Osteocyte (in vitro differentiated cells): ENCODE results near the gene CPS1. TPM values are rescaled to one million over a fixed set of nuclear protein-coding genes. Genes with fewer than 3 reads are reported as not detected.

Experiments
- DNase-seq: peaks from one replicate; pipeline ENCODE4 v3.0.0; 2021; ENCODE audit warnings: mixed read lengths; ENCODE audit not compliant: unreplicated experiment; ENCODE audit errors: extremely low spot score
- H3K27ac Mint-ChIP-seq: one replicate; pipeline ENCODE4 v1.8.0; 2021; ENCODE audit warnings: mild to moderate bottlenecking, mixed read lengths; ENCODE audit not compliant: unreplicated experiment
- H3K27me3 Mint-ChIP-seq: one replicate; pipeline ENCODE4 v1.8.0; 2021; ENCODE audit warnings: mixed read lengths; ENCODE audit not compliant: unreplicated experiment
- H3K36me3 Mint-ChIP-seq: one replicate; pipeline ENCODE4 v1.8.0; 2021; ENCODE audit warnings: mixed read lengths; ENCODE audit not compliant: unreplicated experiment
- H3K4me1 Mint-ChIP-seq: one replicate; pipeline ENCODE4 v1.8.0; 2021; ENCODE audit warnings: mixed read lengths; ENCODE audit not compliant: unreplicated experiment
- H3K4me3 Mint-ChIP-seq: one replicate; pipeline ENCODE4 v1.8.0; 2021; ENCODE audit warnings: mild to moderate bottlenecking, moderate library complexity, mixed read lengths; ENCODE audit not compliant: unreplicated experiment
- H3K9me3 Mint-ChIP-seq: one replicate; pipeline ENCODE4 v1.8.0; 2021; ENCODE audit warnings: mixed read lengths; ENCODE audit not compliant: unreplicated experiment
- CTCF ChIP-seq: fragments of 200-600 bp; sonication (generic); IDR thresholded peaks from 2 replicates; pipeline ENCODE4 v1.5.0; 2021; ENCODE audit warnings: antibody characterized with exemption, mild to moderate bottlenecking, moderate library complexity
- total RNA-seq: library from RNA; stranded (reverse); gene quantifications from 2 replicates; pipeline ENCODE4 v1.2.1, GENCODE V29; 2021

Gene CPS1
- total RNA-seq, 1 donor from 2014 or later = 22.3 TPM

GRCh38 chr2:210707900-210708299 is 151.5 kb downstream of the CPS1 start:
- DNase-seq = no peak
- Mint-ChIP-seq H3K4me1 (no peaks in the 10 kb centered on the region), H3K36me3 (no peaks in the 10 kb centered on the region), H3K27me3 (peaks cover 3% of the 10 kb centered on the region), H3K27ac (no peak overlapping the region), H3K9me3 (no peaks in the 10 kb centered on the region), H3K4me3 (no peak overlapping the region)
- no peak for TF ChIP-seq CTCF

GRCh38 chr2:210713122-210713521 is 156.7 kb downstream of the CPS1 start:
- Mint-ChIP-seq H3K4me3 (no peak overlapping the region), H3K9me3 (no peaks in the 10 kb centered on the region), H3K27ac (no peak overlapping the region), H3K36me3 (no peaks in the 10 kb centered on the region), H3K27me3 (peaks cover 5% of the 10 kb centered on the region), H3K4me1 (no peaks in the 10 kb centered on the region)
- no peak for TF ChIP-seq CTCF
- no peak for DNase-seq

DNA sequence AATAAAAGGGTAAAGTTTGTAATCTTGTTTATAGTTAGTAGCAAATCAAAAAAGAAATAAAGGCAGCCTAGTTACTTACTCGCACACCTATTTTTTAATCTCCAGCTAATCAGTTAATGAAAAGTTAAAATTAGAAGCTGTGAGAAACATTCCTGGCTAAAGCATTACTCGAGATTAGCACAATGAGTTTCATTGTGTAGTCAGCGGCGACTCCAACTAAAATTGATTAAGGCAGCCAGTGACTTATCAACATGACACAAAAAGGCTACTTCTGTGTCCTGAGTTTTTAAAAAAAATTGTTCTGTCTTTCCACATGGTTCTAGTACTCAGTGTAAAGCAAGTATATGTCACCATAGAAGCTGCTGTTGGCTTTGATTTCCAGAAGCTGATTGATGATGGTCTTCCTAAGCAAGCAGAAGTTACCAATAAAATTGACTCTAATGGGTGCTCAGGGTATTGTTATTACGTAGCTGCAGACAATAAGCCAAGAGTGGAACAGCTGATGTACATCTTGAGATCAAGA is 159.2 kb downstream of the CPS1 start:
- Mint-ChIP-seq H3K9me3 (no peaks in the 10 kb centered on the region), H3K4me3 (no peak overlapping the region), H3K36me3 (no peaks in the 10 kb centered on the region), H3K27ac (no peak overlapping the region), H3K4me1 (no peaks in the 10 kb centered on the region), H3K27me3 (peaks cover 10% of the 10 kb centered on the region)
- no peak for TF ChIP-seq CTCF
- DNase-seq = no peak

- Mint-ChIP-seq H3K9me3 (no peaks in the 10 kb centered on the region), H3K27me3 (peaks cover 8% of the 10 kb centered on the region), H3K4me3 (no peak overlapping the region), H3K4me1 (no peaks in the 10 kb centered on the region), H3K27ac (no peak overlapping the region), H3K36me3 (no peaks in the 10 kb centered on the region)
- DNase-seq = no peak
- TF ChIP-seq CTCF = no peak
Observed at GRCh38 chr2:210718503-210718902, 162.1 kb downstream of the CPS1 start.

DNA sequence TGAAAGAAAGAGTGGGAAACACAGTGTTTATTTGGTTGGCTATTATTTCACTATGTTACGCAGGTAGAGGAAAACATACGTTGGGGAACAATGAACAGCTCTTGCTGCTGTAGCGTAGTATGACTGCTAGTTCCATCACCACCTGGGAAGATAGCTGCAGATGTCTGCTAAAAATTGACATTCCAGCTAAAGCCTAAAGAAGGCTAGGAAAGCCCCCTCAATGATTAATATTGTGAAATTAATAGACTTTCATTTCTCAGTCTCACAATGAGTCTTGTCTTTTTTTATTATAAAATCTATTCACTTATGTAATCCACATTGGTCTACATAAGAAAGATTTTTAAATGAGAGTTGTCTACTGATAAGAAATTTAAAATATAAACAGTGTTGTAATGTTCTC is 165.7 kb downstream of the CPS1 start:
- Mint-ChIP-seq H3K9me3 (no peaks in the 10 kb centered on the region), H3K27ac (no peak overlapping the region), H3K27me3 (peaks cover 7% of the 10 kb centered on the region), H3K4me1 (no peaks in the 10 kb centered on the region), H3K36me3 (no peaks in the 10 kb centered on the region), H3K4me3 (no peak overlapping the region)
- DNase-seq = no peak
- no peak for TF ChIP-seq CTCF
